Head of caudate nucleus (tissue), 42 donors: ENCODE measurements around the gene UBAP1L.
"Not testable (repeated sequence)": the region's sequence is repeated elsewhere in the genome, so short reads cannot be mapped to it uniquely, and the experiment has no call there.

Source experiments
- DNase-seq, 42 donors: peaks; one replicate each; pipeline versions ENCODE4 v3.0.0 to v3.0.0-alpha.2; 2020 to 2021; ENCODE audit warnings: mixed read lengths in 7 of 42
- intact Hi-C: fragments of 100-400 bp; cut with DNase I; formaldehyde crosslinking; loops from one replicate; pipeline ENCODE4 v1.15.0; 2022

Gene UBAP1L

DNA sequence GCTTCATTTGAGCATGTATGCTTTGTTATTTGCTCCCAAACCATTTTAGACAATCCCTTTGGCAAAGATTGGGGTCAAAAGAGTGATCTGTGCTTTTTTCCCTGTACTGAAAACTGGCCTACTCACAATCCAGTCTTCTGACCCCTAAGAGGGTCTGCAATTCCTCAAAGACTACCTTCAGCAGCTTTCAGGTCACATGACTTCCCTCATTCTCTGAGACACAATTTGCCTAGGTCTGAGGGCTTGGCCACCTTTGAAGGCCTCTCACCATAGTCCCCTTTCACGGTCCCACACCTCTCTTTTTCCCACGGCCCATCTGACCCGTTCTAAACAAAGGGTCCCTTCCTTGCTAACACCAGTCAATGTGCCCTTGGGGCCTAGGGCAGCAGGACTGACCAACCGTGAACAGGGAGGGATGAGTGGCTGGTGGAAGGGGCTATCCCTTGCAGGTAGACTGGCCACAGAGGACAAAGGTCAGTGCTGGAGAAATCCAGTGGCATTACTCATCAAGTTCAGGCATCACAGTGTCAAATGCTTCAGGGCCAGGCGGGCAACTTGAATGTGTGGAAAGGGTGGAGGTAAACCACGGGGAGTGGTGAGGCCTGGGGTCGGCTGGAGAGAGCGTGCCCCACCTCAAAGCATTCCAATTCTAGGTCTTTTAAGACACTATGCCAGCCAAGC, 58.0 kb downstream of the UBAP1L start:
- intact Hi-C loops, result loop anchor here (10.0 kb wide), 1 partner anchor 48 kb away; no protein-coding TSS in a partner anchor
- no peak for DNase-seq

DNA sequence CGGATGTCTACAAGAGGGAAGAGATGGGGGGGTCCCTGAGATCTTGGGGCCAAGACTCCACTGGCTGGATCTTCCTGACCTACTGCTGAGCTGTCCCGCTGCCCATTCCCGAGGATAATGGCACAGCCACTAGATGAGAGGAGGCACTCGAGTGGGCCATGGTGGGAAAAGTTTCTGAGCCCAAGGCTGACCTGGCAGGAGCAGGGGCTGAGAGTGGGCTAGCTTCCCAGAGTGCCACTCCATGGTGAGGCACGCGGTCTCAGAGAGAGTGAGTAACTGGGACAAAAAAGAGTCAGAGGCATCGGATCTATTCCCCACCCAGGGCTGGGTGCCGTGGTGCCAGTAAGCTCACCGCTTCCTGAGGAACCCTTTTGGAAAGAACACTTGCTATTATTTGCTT, 58.9 kb downstream of the UBAP1L start:
- intact Hi-C loops, result loop anchor here (10.0 kb wide), 1 partner anchor 49 kb away; no protein-coding TSS in a partner anchor
- peak in 12 of 42 donors; percentile 13 to 80 (median 44) for DNase-seq

DNA sequence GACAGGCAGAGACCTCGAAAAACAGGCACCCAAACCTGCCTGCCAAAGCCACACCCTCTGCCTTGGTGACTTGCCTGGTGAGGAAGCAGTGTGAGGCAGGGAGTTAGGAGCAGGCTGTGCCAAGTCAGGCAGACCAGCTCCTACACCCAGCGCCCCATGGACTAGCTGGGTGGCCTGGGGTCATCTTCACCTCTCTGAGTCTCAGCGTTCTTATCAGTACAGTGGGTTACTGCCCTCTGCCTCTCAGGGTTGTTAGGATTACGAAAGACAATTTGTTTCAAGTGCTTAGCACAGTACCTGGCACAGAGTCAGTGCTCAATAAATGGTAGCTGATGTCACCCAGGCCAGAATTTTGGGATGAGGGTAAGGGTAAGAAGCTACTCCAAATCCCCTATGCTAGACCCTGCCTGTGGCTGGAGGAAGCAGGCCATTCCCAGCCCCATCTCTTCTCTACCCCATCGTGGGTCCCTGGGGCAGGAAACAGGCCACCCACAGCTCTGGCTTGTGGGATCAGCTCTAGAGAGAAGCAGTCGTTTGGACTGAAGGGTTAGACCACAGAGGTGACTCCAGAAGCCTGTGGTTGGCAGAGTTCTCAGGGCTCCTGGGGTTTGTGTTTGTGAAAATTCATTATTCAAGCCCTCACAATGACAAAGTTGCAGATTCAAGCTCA, 59.7 kb downstream of the UBAP1L start:
- intact Hi-C loops, result loop anchor here (10.0 kb wide), 1 partner anchor 49 kb away; no protein-coding TSS in a partner anchor
- DNase-seq, result no peak

DNA sequence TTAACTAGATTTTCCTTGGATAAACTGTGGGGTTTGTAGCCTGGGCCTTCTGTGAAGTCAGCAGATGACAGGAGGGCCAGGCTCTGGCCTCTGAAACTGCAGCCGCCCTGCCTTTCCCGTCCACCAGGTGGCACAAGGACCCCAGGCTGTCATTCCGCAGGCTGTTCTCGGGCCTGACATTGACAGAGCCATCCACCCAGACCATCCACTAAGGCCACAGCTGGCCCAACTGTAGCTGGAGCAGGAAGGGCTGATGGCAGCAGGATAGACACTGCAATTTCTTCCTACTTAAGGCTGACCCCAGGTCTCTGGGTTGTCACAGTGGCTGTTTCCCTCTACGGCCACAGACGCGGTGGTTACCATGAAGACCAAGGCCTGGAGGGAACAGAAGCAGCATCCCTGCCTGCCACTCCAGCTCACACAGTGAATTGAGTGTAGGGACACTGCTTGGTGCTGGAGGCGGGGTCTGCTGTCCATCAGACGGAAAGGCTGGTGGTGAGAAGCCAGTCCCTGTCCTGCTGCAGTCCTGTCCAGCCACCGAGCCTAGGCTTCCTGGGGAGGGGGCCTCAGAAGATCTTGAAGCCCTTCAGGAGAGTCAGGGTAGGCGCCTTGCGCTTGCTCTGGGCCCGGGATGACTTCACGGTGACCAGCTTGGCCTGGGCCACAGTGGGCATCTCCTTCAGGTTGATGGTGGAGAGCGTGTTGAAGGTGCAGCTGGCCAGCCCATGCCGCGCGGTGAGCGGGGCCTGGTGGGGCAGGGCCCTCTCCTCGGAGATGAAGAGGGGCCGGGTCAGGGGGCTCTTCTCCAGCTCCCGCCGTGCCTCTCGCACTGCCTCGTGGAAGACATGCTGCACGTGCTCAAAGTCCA, 60.4 kb downstream of the UBAP1L start:
- peak; percentile 40 to 92 (median 82) for DNase-seq
- intact Hi-C loops, result loop anchor here (10.0 kb wide), 1 partner anchor 50 kb away; no protein-coding TSS in a partner anchor

DNA sequence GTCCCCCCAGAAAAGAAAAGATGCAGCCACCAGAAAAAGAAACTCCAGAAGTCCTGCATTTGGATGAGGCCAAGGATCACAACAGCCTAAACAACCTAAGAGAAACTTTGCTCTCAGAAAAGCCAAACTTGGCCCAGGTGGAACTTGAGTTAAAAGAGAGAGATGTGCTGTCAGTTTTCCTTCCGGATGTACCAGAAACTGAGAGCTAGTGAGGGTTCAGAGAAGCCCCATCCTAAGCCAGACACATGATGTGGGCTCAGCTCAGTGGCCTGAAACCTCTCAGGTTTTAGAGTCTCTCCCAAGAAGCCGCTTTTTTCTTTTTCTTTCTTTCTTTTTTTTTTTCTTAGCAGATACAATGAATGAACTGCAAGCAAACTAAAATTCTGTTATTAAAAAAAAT, 62.0 kb downstream of the UBAP1L start:
- no peak for DNase-seq
- intact Hi-C loops, result loop anchor here (10.0 kb wide), 1 partner anchor 52 kb away; no protein-coding TSS in a partner anchor

DNA sequence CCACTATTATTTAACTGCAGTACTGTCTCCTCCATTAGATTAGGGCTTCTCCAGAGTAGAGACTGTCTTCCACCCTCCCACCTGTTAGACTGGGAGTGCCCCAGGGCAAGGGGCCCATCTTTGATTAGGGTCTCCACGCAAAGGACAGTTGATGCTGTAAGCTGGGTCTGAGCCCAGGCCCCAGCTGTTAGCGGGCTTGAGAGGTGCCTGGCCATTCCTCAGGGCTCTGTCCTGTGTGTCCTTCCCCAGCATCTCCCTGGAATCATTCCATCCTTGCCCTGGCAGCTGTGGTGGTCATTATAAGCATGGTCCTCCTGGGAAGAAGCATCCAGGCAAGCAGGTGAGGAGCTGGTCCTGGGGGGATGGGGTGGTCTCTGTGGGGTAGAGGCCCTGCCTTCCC, 63.7 kb downstream of the UBAP1L start:
- intact Hi-C loops, result loop anchor here (10.0 kb wide), 1 partner anchor 54 kb away; no protein-coding TSS in a partner anchor
- no peak for DNase-seq

DNA sequence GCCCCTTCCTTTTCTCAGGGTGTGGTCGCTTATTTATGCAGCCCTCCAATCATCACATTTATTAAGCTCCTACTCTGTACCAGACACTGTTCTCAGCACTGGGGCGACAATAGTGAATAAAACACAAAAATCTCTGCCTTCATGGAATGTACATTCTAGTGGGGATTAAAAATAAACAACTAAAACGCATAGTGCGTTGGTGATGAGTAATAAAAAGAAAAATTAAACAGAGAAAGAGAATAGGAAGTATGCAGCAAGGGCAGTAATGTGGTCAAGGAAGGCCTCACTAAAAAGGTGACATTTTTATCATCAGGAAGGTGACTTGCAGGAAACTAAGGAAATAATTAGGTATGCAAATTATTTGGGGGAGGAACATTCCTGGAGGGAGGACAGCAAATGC, 64.7 kb downstream of the UBAP1L start:
- intact Hi-C loops, result loop anchor here (10.0 kb wide), 1 partner anchor 55 kb away; no protein-coding TSS in a partner anchor
- no peak for DNase-seq

DNA sequence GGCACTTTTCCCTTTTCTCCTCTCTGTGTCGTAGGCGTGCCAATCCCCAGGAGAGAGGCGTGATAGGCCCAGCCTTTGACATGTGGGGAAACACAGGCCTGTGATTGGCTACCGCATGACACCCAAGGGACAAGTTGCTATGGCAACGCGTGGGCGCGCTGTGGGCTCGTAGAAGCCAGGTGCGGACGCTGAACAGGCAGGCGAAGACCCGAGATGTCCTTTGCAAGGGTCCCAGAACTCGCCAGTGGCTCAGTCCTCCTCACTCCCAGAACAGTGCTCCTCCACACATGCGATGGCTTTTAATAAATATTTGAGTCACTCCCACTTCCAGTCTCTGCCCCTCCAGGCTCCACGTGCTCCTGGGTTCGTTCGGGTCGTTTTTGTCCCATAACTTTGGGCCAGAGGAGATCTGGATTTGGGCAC, 65.6 kb downstream of the UBAP1L start:
- intact Hi-C loops, result no loop called here

DNA sequence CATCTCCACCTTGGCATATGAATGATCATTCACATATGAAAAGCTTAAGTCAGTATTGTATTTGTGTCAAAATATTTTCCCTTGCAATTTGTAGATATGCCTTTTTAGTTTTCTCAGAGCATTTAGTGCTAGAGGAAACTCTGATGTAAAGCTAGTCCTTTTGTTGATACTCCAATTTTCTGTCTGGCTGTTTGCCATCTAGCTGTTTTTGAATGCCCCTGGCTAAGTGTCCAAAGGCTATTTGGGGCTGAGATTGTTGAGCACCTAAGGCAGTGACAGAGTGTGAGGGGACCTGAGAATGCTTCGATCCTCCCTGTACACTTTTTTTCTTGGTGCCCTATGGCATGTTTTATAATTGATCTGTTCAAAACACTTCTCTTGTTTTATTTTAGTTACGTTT, 66.8 kb downstream of the UBAP1L start:
- DNase-seq, result no peak
- intact Hi-C loops, result no loop called here

More for the DNA sequence above, 65.6 kb downstream of the UBAP1L start:
- DNase-seq, result peak; percentile 90 to 99 (median 96)

DNA sequence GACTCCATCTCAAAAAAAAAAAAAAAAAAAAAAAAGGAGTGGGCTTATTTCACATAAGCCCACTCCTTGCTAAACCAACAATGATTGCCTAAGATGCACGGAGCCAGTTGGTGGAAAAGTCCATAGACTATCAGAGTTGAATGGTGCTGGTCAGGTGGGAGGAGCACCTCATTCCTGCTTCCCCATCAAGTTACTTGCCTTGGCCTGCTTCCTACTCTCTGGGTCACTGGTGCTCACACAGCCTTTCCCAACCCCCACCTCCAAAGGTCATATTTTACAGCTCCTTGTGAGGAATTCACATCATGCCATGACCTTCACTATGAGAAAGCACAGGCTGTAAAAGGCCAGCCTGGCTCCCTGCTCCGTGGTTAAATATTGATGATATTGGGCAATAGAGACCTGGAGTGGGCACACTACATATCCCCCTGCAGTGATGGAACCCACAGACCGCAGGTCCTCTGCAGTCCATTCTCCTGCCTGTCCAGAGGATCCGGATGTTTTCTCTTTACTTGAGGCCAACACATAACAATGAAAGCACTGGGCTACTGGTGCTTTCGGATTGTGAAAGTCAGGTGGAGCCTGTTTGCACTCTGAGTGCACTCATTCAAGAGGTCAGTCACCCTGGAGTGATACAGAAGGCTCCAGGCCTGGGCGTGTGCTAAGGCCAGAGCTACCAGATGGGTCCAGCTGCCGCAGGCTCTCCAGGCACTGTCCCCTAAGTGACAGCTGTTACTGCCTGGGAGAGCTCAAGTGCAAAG, 70.1 kb downstream of the UBAP1L start, which contains the start of gene SLC51B:
Gene SLC51B, plus strand, starts transcription at position 664 of the 758 bp plus-strand sequence. CDS start 4,618 bp downstream, outside the sequence.
- intact Hi-C loops, result no loop called here
- peak in 1 of 42 donors; percentile 15 for DNase-seq

DNA sequence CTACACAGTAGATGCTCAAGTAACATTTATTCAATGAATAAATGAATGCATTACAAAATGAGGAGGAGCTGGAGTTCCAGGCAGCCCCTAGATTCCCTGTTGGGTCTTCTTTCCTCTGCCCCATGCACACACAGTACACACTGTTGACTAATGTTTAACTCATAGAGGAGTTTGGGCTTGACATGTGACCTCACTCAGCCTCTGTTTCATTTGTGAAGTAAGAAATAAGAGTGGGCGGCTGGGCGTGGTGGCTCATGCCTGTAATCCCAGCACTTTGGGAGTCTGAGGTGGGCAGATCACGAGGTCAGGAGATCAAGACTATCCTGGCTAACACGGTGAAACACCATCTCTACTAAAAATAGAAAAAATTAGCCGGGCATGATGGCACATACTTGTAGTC, 70.8 kb downstream of the UBAP1L start:
- intact Hi-C loops, result not testable (repeated sequence)
- DNase-seq, result peak in 2 of 42 donors; percentile 6 to 12

DNA sequence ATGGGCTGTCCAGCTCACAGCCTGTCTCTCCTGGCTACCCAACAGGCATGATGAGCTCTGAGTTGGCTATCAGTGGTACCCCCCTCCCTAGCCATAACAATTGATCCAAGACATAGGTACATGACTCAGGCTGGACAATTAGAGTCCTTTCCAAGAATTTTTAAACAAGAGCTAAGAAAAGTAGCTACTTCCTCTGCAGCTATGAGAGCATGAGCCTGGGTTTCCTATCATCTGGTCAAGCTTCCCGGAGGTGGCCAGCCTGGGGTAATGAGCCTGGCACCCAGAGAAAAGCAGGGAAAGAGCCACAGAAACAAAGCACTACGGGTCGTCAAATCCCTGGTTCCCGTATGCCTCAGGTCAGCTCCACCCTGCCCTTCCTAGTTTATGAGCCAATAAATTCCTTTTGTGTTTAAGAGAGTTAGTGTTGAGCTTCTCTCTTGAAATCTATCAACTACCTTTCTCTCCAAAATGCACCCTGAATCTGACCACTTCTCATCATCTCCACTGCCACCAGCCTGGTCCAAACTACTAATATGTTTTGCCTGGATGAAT, 72.1 kb downstream of the UBAP1L start:
- peak in 1 of 42 donors; percentile 25 for DNase-seq
- intact Hi-C loops, result no loop called here
